Umbilical cord (tissue), 2 donors: ENCODE measurements around the gene PIGT. TPM values are rescaled to one million over a fixed set of nuclear protein-coding genes. Genes with fewer than 3 reads are reported as not detected.

Experiments
- DNase-seq: peaks from one replicate; pipeline ENCODE4 v3.0.0-alpha.2; 2015; ENCODE audit warnings: low spot score
- total RNA-seq: library from RNA; depleted of rRNA; stranded (reverse); fragments of >200 nt; gene quantifications from one replicate; pipeline ENCODE4 v1.2.3, GENCODE V29; 2014; ENCODE audit warnings: low replicate concordance; ENCODE audit not compliant: insufficient read depth

The PIGT gene
- total RNA-seq: 36.6 TPM

- peak; percentile 92 for DNase-seq
These were observed at the start of gene PIGT for GRCh38 chr20:45415822-45416637. TSS of gene PIGT (plus strand) at chr20:45416141. CDS start at chr20:45416157, 16 bp downstream.

- no peak for DNase-seq
These were observed 49.7 kb upstream of the PIGT start for GRCh38 chr20:45366192-45366591.

GRCh38 chr20:45366631-45367030 is 49.3 kb upstream of the PIGT start:
- DNase-seq: no peak

- DNase-seq: no peak
These were observed 48.8 kb upstream of the PIGT start for GRCh38 chr20:45367126-45367525.

GRCh38 chr20:45368221-45368980 is 47.5 kb upstream of the PIGT start:
- no peak for DNase-seq

- DNase-seq: no peak
These were observed 45.3 kb upstream of the PIGT start for GRCh38 chr20:45370571-45371160.

- DNase-seq: no peak
These were observed 43.7 kb upstream of the PIGT start for GRCh38 chr20:45372241-45372640.

GRCh38 chr20:45372646-45373352 is 43.1 kb upstream of the PIGT start:
- peak; percentile 26 for DNase-seq

GRCh38 chr20:45373353-45374100 is 42.4 kb upstream of the PIGT start:
- peak; percentile 80 for DNase-seq

GRCh38 chr20:45374101-45374467 is 41.9 kb upstream of the PIGT start:
- DNase-seq: no peak

- DNase-seq: no peak
These were observed 41.0 kb upstream of the PIGT start for GRCh38 chr20:45374966-45375365.

GRCh38 chr20:45377269-45377668 is 38.7 kb upstream of the PIGT start:
- no peak for DNase-seq

GRCh38 chr20:45378191-45378590 is 37.8 kb upstream of the PIGT start, which contains the start of gene TP53TG5:
TSS of gene TP53TG5 (minus strand) at chr20:45378325. CDS start at chr20:45378236, 89 bp downstream.
- no peak for DNase-seq

GRCh38 chr20:45387274-45387673 is 28.7 kb upstream of the PIGT start:
- DNase-seq: no peak

- no peak for DNase-seq
These were observed 25.0 kb upstream of the PIGT start for GRCh38 chr20:45390931-45391330.

- DNase-seq: no peak
These were observed 24.4 kb upstream of the PIGT start for GRCh38 chr20:45391559-45391958.

GRCh38 chr20:45392733-45393132 is 23.2 kb upstream of the PIGT start:
- DNase-seq: peak; percentile 14

GRCh38 chr20:45394221-45395113 is 21.5 kb upstream of the PIGT start:
- DNase-seq: no peak

- DNase-seq: no peak
These were observed 20.9 kb upstream of the PIGT start for GRCh38 chr20:45395114-45395415.

GRCh38 chr20:45399018-45399417 is 16.9 kb upstream of the PIGT start:
- no peak for DNase-seq
